Body of pancreas (tissue), 4 donors: Measurements from ENCODE around the gene CARD6.

Experiments
- CTCF ChIP-seq, 7 experiments: fragments of 450-650 bp in 4 of 7; fragments of 200-600 bp in 3 of 7; sonication (generic) in 3 of 7; IDR thresholded peaks; one replicate each; pipeline ENCODE4 v1.5.1; 2016 to 2019; ENCODE audit warnings: antibody characterized with exemption in 7 of 7
- POLR2A ChIP-seq, 3 donors: fragments of 450-650 bp; IDR thresholded peaks; one replicate each; pipeline ENCODE4 v1.6.1; 2016; ENCODE audit warnings: antibody characterized with exemption in 3 of 3, mild to moderate bottlenecking in 2 of 3

- TF ChIP-seq CTCF (IDR thresholded peaks at IDR 0.05) = no peak
- no peak for TF ChIP-seq POLR2A (IDR thresholded peaks at IDR 0.05)
These were observed 34.8 kb downstream of the CARD6 start for GRCh38 chr5:40875958-40876357.
